Measurements from ENCODE around the gene B3GALT6. TPM values are rescaled to one million over a fixed set of nuclear protein-coding genes. Genes with fewer than 3 reads are reported as not detected.
A peak's percentile ranks its signal among the peaks of the same experiment; 100 is the strongest.

B3GALT6 gene
- total RNA-seq, 2 donors from 2014 or later = 24.8 to 31.5 TPM

DNA sequence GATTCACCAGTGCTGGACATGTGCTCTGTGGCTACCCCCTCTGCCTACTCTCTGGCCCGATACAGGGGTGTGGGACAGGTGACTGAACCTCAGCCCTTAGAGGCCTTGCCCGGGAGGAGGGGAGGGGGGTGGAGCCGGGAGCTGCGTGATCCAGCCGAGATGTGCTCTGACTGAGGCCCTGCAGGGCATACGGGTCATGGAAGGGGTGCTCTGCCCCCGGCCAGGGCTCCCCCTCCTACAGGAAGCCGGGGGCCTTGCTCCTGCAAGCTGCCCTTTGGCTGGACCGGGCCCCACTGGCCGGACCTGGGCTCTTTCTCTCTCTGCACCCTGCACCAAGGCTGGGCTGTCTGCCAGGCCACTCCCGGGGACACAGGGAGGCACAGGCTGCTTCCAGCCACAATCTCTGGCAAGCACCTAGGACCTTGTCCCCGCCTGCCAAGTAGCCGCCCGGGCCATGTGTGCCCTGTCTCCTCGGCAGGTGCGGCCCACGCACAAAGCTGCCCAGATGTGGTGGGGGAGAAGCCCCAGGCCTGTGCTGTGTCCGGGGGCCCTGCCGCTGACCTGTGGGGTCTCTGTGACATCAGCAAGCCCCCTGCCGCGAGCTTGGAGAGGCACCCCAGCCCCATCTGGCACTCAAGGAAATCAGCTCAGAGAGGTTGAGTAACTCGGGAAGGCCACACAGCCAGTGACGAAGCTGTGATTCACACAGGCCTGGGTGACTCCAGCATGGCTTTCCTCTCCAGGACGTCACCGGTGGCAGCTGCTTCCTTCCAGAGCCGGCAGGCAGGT lies 49.7 kb downstream of the B3GALT6 start:
- no peak for DNase-seq

DNA sequence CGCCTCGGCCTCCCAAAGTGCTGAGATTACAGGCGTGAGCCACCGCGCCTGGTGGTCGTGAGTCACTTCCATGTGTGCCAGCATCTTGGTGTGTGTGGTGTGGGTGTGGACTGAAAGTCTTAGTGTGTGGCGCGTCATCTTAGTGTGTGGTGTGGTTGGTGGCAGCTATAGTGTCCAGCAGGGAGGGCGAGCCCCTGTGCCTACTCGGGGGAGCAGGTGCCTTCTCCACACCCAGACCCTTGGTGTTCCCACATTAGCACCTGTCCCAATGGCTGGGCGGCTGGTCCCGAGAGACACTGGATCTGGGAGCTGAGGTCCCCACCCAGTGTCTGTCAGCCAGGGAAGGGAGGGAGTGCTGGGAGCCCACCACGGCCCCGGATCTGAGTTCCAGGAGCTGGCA lies 51.0 kb downstream of the B3GALT6 start:
- no peak overlapping the region for H3K9ac ChIP-seq (ENCODE audit: extremely low read depth, low read length, poor library complexity, severe bottlenecking)
- H3K27me3 Mint-ChIP-seq (ENCODE audit: insufficient read depth) = no peaks in the 10 kb centered on the region
- no peaks in the 10 kb centered on the region for H3K4me1 Mint-ChIP-seq
- H3K27ac ChIP-seq (ENCODE audit: low read depth, low read length) = no peak overlapping the region
- no peak overlapping the region for H3K4me3 Mint-ChIP-seq
- WGBS, 2 experiments (ENCODE audit: insufficient coverage in 1 of 2, insufficient read length in 1 of 2) = 92 to 94% methylated on average over 8 to 14 of the region's 14 CpGs
- no peaks in the 10 kb centered on the region for H3K4me1 ChIP-seq (ENCODE audit: control insufficient read depth, insufficient read depth, low read length)
- no peak overlapping the region for H3K4me3 ChIP-seq (ENCODE audit: low read length)
- H3K9me3 Mint-ChIP-seq = no peaks in the 10 kb centered on the region
- no peaks in the 10 kb centered on the region for H3K27me3 ChIP-seq (ENCODE audit: control insufficient read depth, insufficient read depth, low read length, poor library complexity, severe bottlenecking)
- no peaks in the 10 kb centered on the region for H3K36me3 ChIP-seq (ENCODE audit: control insufficient read depth, insufficient read depth, low read length)
- H3K27ac Mint-ChIP-seq = no peak overlapping the region
- TF ChIP-seq, protein P1, sequence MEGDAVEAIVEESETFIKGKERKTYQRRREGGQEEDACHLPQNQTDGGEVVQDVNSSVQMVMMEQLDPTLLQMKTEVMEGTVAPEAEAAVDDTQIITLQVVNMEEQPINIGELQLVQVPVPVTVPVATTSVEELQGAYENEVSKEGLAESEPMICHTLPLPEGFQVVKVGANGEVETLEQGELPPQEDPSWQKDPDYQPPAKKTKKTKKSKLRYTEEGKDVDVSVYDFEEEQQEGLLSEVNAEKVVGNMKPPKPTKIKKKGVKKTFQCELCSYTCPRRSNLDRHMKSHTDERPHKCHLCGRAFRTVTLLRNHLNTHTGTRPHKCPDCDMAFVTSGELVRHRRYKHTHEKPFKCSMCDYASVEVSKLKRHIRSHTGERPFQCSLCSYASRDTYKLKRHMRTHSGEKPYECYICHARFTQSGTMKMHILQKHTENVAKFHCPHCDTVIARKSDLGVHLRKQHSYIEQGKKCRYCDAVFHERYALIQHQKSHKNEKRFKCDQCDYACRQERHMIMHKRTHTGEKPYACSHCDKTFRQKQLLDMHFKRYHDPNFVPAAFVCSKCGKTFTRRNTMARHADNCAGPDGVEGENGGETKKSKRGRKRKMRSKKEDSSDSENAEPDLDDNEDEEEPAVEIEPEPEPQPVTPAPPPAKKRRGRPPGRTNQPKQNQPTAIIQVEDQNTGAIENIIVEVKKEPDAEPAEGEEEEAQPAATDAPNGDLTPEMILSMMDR (conservative IDR thresholded peaks at IDR 0.05) = no peak
- no peaks in the 10 kb centered on the region for H3K36me3 Mint-ChIP-seq (ENCODE audit: low read depth)
- no peak for DNase-seq
- H3K9me3 ChIP-seq (ENCODE audit: control insufficient read depth, low read length) = no peaks in the 10 kb centered on the region

More for the DNA sequence above, 49.7 kb downstream of the B3GALT6 start:
- H3K9me3 Mint-ChIP-seq = no peaks in the 10 kb centered on the region
- Histone ChIP-seq H3K27me3 (ENCODE audit: control insufficient read depth, insufficient read depth, low read length, poor library complexity, severe bottlenecking) (no peaks in the 10 kb centered on the region), H3K4me3 (ENCODE audit: low read length) (no peak overlapping the region), H3K9ac (ENCODE audit: extremely low read depth, low read length, poor library complexity, severe bottlenecking) (no peak overlapping the region), H3K9me3 (ENCODE audit: control insufficient read depth, low read length) (no peaks in the 10 kb centered on the region), H3K4me1 (ENCODE audit: control insufficient read depth, insufficient read depth, low read length) (no peaks in the 10 kb centered on the region), H3K36me3 (ENCODE audit: control insufficient read depth, insufficient read depth, low read length) (no peaks in the 10 kb centered on the region), H3K27ac (ENCODE audit: low read depth, low read length) (no peak overlapping the region)
- TF ChIP-seq, protein P1 (conservative IDR thresholded peaks at IDR 0.05) = no peak
- H3K36me3 Mint-ChIP-seq (ENCODE audit: low read depth) = no peaks in the 10 kb centered on the region
- H3K4me3 Mint-ChIP-seq = no peak overlapping the region
- H3K4me1 Mint-ChIP-seq = no peaks in the 10 kb centered on the region
- H3K27ac Mint-ChIP-seq = no peak overlapping the region
- 87 to 89% methylated on average over 14 to 26 of the region's 26 CpGs for WGBS, 2 experiments (ENCODE audit: insufficient coverage in 1 of 2, insufficient read length in 1 of 2)
- H3K27me3 Mint-ChIP-seq (ENCODE audit: insufficient read depth) = no peaks in the 10 kb centered on the region

DNA sequence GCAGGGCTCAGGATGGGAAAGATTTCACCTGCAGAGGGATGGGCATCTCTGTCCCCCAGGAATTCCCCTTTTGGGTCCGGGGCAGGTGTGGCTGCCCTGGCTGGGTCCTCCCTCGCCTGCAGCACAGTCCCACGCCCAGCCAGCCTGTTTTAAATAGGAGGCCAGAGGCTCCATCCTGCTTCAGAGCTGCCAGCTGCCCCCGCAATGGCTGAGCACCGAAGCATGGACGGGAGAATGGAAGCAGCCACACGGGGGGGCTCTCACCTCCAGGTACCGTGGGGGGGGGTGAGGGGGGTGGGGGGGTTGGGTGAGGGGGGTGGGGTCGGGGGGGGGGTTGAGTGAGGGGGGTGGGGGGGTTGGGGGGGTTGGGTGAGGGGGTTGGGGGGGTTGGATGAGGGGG lies 51.8 kb downstream of the B3GALT6 start:
- peak; percentile 74 for DNase-seq
- Mint-ChIP-seq H3K4me1 (no peaks in the 10 kb centered on the region), H3K27ac (no peak overlapping the region), H3K36me3 (ENCODE audit: low read depth) (no peaks in the 10 kb centered on the region), H3K4me3 (no peak overlapping the region), H3K9me3 (no peaks in the 10 kb centered on the region), H3K27me3 (ENCODE audit: insufficient read depth) (no peaks in the 10 kb centered on the region)
- TF ChIP-seq, protein P1 (conservative IDR thresholded peaks at IDR 0.05) = no peak
- WGBS, 2 experiments (ENCODE audit: insufficient coverage in 1 of 2, insufficient read length in 1 of 2) = 72 to 83% methylated on average over 3 to 6 of the region's 9 CpGs
- Histone ChIP-seq H3K4me3 (ENCODE audit: low read length) (no peak overlapping the region), H3K9ac (ENCODE audit: extremely low read depth, low read length, poor library complexity, severe bottlenecking) (no peak overlapping the region), H3K27me3 (ENCODE audit: control insufficient read depth, insufficient read depth, low read length, poor library complexity, severe bottlenecking) (no peaks in the 10 kb centered on the region), H3K36me3 (ENCODE audit: control insufficient read depth, insufficient read depth, low read length) (no peaks in the 10 kb centered on the region), H3K27ac (ENCODE audit: low read depth, low read length) (no peak overlapping the region), H3K9me3 (ENCODE audit: control insufficient read depth, low read length) (no peaks in the 10 kb centered on the region), H3K4me1 (ENCODE audit: control insufficient read depth, insufficient read depth, low read length) (no peaks in the 10 kb centered on the region)

Other genes starting within 250 kb of the B3GALT6 start
- 10 to 100 TPM; 16.1 to 19.7 TPM for gene HES4, start 232.1 kb upstream of the B3GALT6 start, total RNA-seq
- gene ISG15, start 218.7 kb upstream of the B3GALT6 start, total RNA-seq = 10 to 100 TPM; 46.6 to 48.4 TPM
- 100 to 1,000 TPM; 269 to 288 TPM for gene AGRN, start 212.1 kb upstream of the B3GALT6 start, total RNA-seq
- not detected for gene RNF223, start 157.9 kb upstream of the B3GALT6 start, total RNA-seq
- gene C1orf159, start 116.1 kb upstream of the B3GALT6 start, total RNA-seq = 10 to 100 TPM; 23.1 to 29.5 TPM
- gene TTLL10, start 58.4 kb upstream of the B3GALT6 start, total RNA-seq = 1 to 10 TPM in 1 of 2 donors, under 1 TPM in 1; 0.93 to 1.2 TPM
- gene TNFRSF18, start 25.6 kb upstream of the B3GALT6 start, total RNA-seq = 1 to 10 TPM in 1 of 2 donors, under 1 TPM in 1; 0.95 to 1.7 TPM
- gene TNFRSF4, start 18.1 kb upstream of the B3GALT6 start, total RNA-seq = under 1 TPM in 1 of 2 donors, not detected in 1; 0.20 TPM
- gene SDF4, start 236 bp upstream of the B3GALT6 start, total RNA-seq = 10 to 100 TPM; 85.9 to 95.6 TPM
- gene C1QTNF12, start 14.5 kb downstream of the B3GALT6 start, total RNA-seq = 10 to 100 TPM in 1 of 2 donors, 1 to 10 TPM in 1; 8.1 to 13.5 TPM
- 10 to 100 TPM; 69.9 to 72.7 TPM for gene UBE2J2, start 41.6 kb downstream of the B3GALT6 start, total RNA-seq
- gene SCNN1D, start 48.2 kb downstream of the B3GALT6 start, total RNA-seq = 1 to 10 TPM; 5.4 TPM
- 10 to 100 TPM; 36.8 to 43.5 TPM for gene ACAP3, start 75.7 kb downstream of the B3GALT6 start, total RNA-seq
- gene PUSL1, start 76.4 kb downstream of the B3GALT6 start, total RNA-seq = 10 to 100 TPM; 21.7 to 23.8 TPM
- 100 to 1,000 TPM; 146 to 153 TPM for gene INTS11, start 92.4 kb downstream of the B3GALT6 start, total RNA-seq
- gene CPTP, start 92.6 kb downstream of the B3GALT6 start, total RNA-seq = 10 to 100 TPM; 12.0 to 13.6 TPM
- under 1 TPM; 0.09 to 0.35 TPM for gene TAS1R3, start 99.0 kb downstream of the B3GALT6 start, total RNA-seq
- 10 to 100 TPM; 71.9 to 73.3 TPM for gene DVL1, start 117.2 kb downstream of the B3GALT6 start, total RNA-seq
- 10 to 100 TPM; 28.3 to 29.2 TPM for gene MXRA8, start 126.3 kb downstream of the B3GALT6 start, total RNA-seq
- gene AURKAIP1, start 143.0 kb downstream of the B3GALT6 start, total RNA-seq = 100 to 1,000 TPM; 159 to 162 TPM
- 100 to 1,000 TPM; 187 to 244 TPM for gene CCNL2, start 167.1 kb downstream of the B3GALT6 start, total RNA-seq
- gene MRPL20, start 175.1 kb downstream of the B3GALT6 start, total RNA-seq = 100 to 1,000 TPM; 109 to 129 TPM
- gene ANKRD65, start 189.0 kb downstream of the B3GALT6 start, total RNA-seq = 1 to 10 TPM; 1.6 TPM
- gene VWA1, start 203.5 kb downstream of the B3GALT6 start, total RNA-seq = 10 to 100 TPM; 12.7 to 17.4 TPM
- gene ATAD3C, start 217.5 kb downstream of the B3GALT6 start, total RNA-seq = under 1 TPM; 0.55 TPM
- 10 to 100 TPM; 41.8 to 47.4 TPM for gene ATAD3B, start 239.5 kb downstream of the B3GALT6 start, total RNA-seq

Data from endodermal cell (in vitro differentiated cells).